ENCODE data around the gene GPR148. TPM values are rescaled to one million over a fixed set of nuclear protein-coding genes. Genes with fewer than 3 reads are reported as not detected.

The GPR148 gene
- total RNA-seq, 4 donors from 2014 or later, result not detected

DNA sequence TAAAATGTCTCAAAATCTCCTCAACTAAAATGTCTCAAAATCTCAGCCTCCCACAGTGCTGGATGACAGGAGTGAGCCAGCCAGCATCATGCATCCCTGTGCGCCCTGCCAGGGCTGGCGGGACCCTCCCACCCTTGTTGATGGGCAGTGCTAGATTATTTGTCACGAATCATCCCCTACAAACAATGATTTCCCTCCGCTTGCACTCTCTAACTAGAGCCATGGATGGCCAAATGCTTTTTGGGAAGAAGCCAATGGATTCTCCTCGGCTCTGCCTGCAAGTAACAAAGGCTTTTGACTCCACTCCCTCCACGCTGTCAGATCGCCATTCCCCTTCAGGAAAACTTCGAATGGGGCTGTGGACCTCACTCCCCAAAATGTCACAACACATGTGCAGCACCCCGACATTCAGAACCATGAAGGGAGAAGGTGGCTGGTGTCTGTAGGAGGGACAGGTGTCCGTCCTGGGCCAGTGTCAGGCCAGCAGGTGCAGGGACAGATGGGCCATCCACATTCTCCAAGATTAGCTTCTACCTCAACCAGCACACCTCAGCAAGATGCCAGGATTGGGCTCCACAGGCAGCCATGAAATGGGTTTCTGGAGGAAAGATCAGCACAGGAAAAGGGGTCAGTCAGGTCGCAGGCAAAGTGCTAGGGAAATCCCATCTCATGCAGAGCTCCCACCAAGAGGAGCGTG lies 38.0 kb downstream of the GPR148 start:
- Histone ChIP-seq H3K4me1 (no peaks in the 10 kb centered on the region), H3K36me3 (no peaks in the 10 kb centered on the region), H3K27ac (no peak overlapping the region), H3K27me3 (peaks cover 50% of the 10 kb centered on the region), H3K4me3 (no peak overlapping the region), H3K9me3 (no peaks in the 10 kb centered on the region)
- WGBS, 2 donors (ENCODE audit: low coverage in 1 of 2), result 80% methylated on average over 1 of the region's 12 CpGs; no CpG with 5 or more reads in 1 of the 2 donors
- TF ChIP-seq POLR2AphosphoS5 (IDR thresholded peaks at IDR 0.05) (no peak), EP300 (IDR thresholded peaks at IDR 0.05) (no peak), CTCF (IDR thresholded peaks at IDR 0.05) (no peak), POLR2A (IDR thresholded peaks at IDR 0.05) (no peak)
- ATAC-seq, result no peak

GRCh38 chr2:130767408-130767775 lies 38.5 kb downstream of the GPR148 start:
- no peaks in the 10 kb centered on the region for H3K4me1 ChIP-seq
- no peak for ATAC-seq
- H3K9me3 ChIP-seq, result peaks cover 0 to 3% (median 0%) of the 10 kb centered on the region in 3 donors
- TF ChIP-seq CTCF (IDR thresholded peaks at IDR 0.05) (no peak), POLR2AphosphoS5 (IDR thresholded peaks at IDR 0.05) (no peak), EP300 (IDR thresholded peaks at IDR 0.05) (no peak), POLR2A (IDR thresholded peaks at IDR 0.05) (no peak)
- H3K27me3 ChIP-seq, result peaks cover 47% of the 10 kb centered on the region
- no peak overlapping the region for H3K27ac ChIP-seq
- no peaks in the 10 kb centered on the region for H3K36me3 ChIP-seq
- 83 to 100% methylated on average over 1 of the region's 7 CpGs for WGBS, 2 donors (ENCODE audit: low coverage in 1 of 2)
- no peak overlapping the region for H3K4me3 ChIP-seq

- H3K36me3 ChIP-seq, result no peaks in the 10 kb centered on the region
- H3K9me3 ChIP-seq, result peaks cover 0 to 12% (median 0%) of the 10 kb centered on the region in 3 donors
- peak; percentile 22 for ATAC-seq
- no CpG with 5 or more reads among the region's 17 CpGs for WGBS, 2 donors (ENCODE audit: low coverage in 1 of 2)
- H3K27ac ChIP-seq, result no peak overlapping the region
- peaks cover 38% of the 10 kb centered on the region for H3K27me3 ChIP-seq
- TF ChIP-seq POLR2A (IDR thresholded peaks at IDR 0.05) (no peak), EP300 (IDR thresholded peaks at IDR 0.05) (no peak), CTCF (IDR thresholded peaks at IDR 0.05) (no peak), POLR2AphosphoS5 (IDR thresholded peaks at IDR 0.05) (no peak)
- H3K4me3 ChIP-seq, result no peak overlapping the region
- no peaks in the 10 kb centered on the region for H3K4me1 ChIP-seq
Observed at GRCh38 chr2:130768191-130768855, 39.5 kb downstream of the GPR148 start.

GRCh38 chr2:130769343-130769907 lies 40.6 kb downstream of the GPR148 start:
- H3K27me3 ChIP-seq, result peaks cover 28% of the 10 kb centered on the region
- H3K27ac ChIP-seq, result no peak overlapping the region
- WGBS, 2 donors (ENCODE audit: low coverage in 1 of 2), result 58 to 79% methylated on average over 4 to 5 of the region's 7 CpGs
- no peak for ATAC-seq
- no peaks in the 10 kb centered on the region for H3K4me1 ChIP-seq
- H3K9me3 ChIP-seq, result peaks cover 0 to 17% (median 0%) of the 10 kb centered on the region in 3 donors
- TF ChIP-seq CTCF (IDR thresholded peaks at IDR 0.05) (no peak), EP300 (IDR thresholded peaks at IDR 0.05) (no peak), POLR2AphosphoS5 (IDR thresholded peaks at IDR 0.05) (no peak), POLR2A (IDR thresholded peaks at IDR 0.05) (no peak)
- no peak overlapping the region for H3K4me3 ChIP-seq
- H3K36me3 ChIP-seq, result no peaks in the 10 kb centered on the region
